Stimulated activated CD8-positive, alpha-beta memory T cell treated with anti-CD3 and anti-CD28 coated beads, Interleukin-15, amount 100 ng/mL, for 4 hours (primary cell): Measurements from ENCODE around the gene ZNF516.

ENCODE experiments used
- DNase-seq, 2 donors: peaks; one replicate each; pipeline ENCODE4 v3.0.0-alpha.2; 2020; ENCODE audit warnings: low read depth in 2 of 2

Gene ZNF516

DNA sequence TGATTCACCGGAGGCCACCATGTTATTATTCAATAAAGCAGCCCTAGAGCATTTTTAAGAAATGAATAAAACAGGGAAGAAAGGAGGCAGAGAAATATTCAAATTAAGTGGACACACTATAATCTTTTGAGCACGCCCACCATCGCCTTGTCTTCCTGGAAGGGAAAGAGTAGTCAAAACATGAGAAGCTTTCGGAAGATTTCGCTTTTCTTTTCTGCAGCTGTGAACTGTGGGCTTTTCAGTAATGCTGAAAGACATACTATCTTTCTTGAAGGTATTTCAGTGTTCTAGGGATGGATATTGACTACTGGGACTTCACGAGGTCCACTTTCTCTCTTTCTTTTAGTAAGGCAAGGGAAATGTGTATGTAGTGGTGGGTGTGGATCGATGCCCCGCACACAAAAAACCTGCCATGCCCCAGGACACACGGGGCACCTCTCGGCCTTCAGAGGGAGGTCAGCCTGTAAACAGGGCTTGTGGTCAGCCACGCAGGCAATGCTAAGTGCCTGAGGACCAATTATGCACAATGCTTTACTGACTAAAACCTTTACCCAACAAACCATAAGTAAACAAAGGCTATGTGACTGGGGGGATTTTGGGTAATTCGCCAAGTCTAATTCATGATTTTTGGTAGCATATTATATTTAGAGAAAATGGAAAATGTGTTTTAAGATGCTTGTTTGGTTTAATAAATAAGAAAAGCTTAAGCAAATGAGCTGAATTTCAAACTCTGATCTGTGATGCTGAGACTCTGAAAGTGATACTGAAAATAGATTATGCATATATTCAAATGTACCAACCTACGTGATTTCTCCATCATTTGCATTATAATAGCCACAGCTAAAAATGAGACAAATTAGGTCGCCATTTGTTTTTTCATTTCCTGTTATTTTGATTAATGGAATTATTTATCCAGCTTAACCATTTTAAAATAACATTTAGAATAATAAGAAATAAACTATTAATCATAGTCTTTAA, 130.5 kb downstream of the ZNF516 start:
- DNase-seq: no peak

DNA sequence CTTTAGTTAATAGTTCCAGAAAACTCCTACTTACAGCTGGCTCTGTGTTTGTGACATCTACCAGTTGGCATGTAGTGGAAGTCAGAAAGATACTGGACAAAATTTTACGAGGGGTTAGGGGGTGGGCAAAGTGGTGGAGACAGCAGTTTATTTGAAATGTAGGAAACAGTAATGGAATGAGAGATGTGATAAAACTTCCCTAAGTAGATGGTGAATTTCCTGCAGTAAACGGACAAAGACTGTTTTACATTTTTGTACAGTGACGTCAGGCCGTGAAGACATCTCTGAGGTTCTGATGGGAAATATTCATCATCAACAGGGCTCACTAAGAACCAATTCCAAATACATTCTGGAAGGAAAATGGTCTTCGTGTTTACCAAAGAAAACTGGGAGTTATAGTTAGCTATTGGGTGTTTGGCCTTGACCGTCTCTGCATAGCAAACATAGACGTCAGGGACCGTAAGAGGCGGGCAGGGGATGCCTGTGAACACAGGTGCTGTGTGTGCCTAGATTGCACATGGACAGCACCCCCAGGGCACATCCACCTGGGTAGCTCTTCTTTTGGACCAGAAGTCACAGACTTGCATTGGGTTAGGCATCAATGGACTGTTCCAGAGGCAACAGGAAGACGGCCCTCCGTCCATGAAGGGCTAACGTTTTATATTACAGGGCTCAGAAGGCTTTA, 131.5 kb downstream of the ZNF516 start:
- DNase-seq: no peak

DNA sequence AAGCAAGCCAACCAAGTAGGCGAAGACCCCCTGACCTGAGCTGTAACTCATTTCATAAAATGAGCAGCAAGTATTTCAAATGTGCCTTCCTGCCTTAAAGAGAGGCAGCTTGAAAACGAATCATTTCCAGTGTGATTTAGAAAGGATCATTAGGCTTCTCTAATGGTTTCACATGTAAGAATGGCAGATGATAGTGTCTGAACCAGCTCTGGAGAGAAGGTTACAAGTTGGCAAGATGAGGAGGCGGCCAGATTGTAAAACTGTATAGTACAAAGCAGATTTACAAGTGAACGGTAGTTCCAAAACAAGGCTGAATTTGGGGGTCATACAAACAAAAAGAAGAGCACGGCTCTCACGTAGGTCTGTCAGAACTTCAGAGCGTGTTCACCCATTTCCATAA, 132.4 kb downstream of the ZNF516 start:
- DNase-seq: no peak

DNA sequence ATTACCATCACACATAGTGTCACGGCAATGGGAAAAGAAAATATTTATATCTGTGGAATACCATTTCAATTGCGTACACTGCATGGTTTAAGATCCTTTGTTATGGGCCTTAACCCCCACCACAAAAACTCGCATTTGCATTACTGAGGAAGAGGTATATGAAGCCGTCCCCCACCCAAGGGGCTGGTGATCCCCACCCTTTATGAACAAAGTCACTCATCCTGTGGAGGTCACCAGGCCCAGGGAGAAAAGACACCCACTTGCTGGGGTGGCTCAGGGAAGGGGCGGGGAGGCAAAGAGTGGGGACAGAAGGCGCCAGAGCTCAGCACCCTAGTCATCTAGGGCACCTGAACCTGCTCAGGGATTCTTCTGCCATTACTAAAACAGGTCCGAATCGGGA, 133.8 kb downstream of the ZNF516 start:
- DNase-seq: no peak

DNA sequence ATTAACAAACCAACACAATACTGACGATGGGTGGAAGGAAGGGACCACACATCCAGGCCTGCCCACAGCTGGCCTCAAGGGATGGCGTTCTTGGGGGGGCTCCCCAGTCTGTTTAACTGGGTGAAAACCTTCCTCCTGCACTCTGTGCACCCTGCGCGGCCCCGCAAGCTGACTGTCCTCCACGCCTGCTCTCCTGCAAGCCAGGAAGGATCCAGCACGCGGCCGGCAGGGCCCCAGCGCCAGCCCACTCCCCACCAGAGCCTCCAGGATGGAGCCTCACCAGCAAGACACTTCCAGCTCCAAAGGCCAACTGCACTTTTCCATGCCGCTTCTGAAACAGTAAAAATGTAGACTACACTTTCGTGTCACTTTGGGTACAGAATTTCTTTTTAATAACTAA, 135.1 kb downstream of the ZNF516 start:
- no peak for DNase-seq

DNA sequence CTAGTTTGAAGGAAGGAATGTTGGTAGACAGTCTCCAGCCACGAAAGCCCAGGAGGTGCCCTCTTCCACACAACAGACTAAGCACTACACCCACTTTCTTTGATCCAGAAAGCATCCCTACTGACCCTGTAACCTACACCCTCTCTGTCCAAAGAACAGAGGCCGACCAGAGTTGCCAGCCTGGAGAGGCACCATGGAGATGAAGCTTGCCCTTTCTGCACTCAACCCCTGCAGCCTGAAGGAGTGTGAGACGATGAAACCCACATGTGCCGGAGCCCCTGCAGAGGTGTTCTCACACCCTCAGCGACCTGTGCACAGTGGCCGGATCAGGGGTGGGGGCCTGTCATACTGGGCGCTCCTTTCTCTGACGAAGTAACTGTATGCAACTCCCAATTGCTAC, 136.3 kb downstream of the ZNF516 start:
- DNase-seq: no peak

DNA sequence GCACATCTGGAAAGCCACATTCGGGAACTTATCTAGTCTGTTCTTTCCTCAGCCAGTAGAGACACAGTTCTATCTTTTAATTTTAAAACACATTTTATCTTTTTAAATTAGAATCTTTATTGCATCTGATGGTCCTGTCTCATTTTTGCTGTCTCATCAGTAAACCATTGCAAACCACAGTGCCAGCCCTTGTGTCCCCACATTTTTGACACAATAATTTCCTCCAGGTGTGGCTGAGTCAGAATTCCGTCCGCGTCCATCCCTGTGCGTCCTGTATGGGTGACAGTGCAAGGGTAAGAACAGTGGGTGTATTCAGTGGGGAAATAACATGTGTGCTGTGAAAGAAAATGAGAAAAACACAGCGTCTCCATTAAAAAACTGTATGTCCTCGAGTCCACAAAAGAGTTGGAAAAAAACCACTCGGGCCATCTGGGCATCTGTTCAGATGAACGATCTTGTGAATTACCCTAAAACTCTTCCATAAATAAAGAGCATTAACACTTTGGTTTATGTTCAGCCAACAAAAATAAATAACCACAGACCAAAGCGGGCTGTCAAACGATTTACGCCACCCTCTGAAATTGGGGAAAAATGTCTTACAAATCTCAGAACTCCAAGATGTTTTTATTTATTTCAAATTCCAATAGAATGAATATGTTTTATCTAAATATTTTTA, 137.3 kb downstream of the ZNF516 start:
- no peak for DNase-seq

DNA sequence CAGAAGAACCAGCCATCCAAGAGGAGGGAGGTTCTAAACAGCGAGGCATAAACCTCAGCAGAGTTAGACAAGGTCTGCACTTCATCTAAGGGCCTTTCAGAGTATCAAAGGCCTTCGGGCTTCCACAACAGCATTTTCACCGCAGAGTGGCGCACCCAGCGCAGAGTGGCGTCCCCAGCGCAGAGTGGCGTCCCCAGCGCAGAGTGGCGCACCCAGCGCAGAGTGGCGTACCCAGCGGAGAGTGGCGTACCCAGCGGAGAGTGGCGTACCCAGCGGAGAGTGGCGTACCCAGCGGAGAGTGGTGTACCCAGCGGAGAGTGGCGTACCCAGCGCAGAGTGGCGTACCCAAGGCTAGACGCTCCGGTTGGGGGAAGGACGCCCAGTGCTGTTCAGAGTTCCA, 137.9 kb downstream of the ZNF516 start:
- DNase-seq: no peak

DNA sequence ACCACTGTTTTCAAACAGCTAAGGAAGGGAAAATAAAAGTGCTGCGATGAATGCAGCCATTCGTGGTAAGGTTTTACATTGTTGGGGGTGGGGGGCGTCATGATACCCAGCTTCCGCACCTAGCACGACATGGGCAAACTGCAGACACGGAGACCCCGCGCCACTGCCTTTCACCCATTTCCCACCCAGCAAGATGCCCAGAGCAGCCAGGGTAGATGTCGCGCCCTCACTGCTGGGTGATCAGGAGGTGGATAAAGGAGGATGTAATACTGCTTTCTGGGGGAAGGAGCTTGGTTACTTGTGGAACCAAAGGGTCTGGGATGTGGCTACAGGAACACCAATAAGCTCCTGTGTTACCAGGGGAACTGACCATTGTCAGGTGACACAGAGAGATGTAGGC, 138.4 kb downstream of the ZNF516 start:
- no peak for DNase-seq

DNA sequence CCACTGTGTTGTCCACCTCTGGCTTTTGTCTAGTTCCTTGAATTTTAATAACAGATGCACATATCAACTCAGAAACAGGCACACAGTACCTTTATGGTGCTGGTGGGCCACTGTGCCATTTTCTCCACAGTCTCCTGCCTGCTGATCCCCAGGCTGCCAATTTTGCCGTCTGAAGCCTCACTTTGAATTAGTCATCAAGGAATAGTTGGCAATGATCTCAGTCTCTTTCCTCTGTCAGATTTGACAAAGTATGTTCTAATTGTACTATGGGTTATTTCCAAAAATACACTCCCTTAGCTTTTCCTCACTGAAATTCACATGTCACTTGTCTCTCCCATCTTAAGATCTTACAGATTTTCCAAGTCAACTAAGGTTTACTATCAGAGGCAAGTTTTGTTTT, 140.7 kb downstream of the ZNF516 start:
- no peak for DNase-seq

DNA sequence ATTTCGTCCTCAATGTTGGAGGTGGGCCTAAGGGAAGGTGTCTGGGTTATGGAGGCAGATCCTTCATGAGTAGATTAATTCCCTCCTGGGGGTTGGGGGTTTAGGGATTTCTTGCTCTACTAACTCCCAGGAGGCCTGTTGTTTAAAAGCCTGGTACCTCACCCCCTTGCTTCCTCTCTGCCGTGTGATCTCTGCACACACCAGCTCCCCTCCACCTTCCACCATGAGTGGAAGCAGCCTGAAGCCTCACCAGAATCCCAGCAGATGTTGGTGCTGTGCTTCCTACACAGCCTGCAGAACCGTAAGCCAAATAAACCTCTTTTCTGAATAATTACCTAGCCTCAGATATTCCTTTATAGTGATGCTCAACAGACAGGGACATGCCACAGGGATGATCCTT, 141.5 kb downstream of the ZNF516 start:
- DNase-seq: no peak

DNA sequence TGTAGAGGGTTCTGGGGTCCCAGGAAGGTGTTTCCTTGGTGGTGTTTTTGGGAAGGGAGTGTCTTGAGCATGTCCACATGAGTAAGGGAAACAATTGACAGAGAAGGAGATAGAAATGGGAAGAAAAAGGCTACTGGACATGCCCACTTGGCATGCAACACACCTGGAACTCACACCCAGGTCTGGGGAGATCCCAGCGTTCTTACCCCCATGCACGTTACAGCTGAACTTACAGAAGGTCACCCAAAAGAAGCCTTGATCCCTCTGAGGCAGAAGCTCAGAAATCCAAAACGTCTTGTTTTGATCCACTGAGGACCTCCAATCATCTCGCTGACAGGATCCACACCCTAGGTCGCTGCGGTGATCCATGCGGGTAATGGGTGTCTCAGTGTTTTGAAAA, 142.0 kb downstream of the ZNF516 start:
- DNase-seq: no peak

DNA sequence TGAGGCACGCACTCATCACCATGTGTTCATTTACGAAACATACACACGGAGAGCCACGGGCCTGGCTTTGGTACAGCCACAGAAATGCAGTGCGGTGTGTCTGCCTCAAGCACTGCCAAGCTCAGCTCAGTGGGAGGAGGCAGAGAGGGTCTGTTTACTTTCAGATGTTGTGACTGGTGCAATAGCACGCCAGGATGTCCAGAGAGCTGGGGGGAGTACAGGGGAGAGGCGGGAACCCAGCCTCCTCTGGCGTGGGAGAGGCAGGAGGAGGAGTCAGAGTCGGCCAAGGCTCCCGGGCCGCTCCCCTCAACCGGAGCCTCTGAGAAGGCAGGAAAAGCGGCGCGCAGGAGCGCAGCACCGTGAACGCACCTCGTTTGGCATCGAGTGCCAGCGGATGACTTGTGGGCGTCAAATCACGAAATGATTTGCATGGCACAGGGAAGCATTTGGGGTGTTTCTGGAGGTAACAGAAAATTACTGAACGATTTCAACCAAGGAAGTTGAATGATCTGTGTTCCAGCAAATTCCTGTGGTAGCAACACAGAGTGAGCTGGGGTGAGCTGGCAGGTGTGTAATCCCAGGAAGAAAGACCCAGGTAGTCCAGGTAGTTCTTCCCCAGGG, 143.0 kb downstream of the ZNF516 start:
- no peak for DNase-seq

DNA sequence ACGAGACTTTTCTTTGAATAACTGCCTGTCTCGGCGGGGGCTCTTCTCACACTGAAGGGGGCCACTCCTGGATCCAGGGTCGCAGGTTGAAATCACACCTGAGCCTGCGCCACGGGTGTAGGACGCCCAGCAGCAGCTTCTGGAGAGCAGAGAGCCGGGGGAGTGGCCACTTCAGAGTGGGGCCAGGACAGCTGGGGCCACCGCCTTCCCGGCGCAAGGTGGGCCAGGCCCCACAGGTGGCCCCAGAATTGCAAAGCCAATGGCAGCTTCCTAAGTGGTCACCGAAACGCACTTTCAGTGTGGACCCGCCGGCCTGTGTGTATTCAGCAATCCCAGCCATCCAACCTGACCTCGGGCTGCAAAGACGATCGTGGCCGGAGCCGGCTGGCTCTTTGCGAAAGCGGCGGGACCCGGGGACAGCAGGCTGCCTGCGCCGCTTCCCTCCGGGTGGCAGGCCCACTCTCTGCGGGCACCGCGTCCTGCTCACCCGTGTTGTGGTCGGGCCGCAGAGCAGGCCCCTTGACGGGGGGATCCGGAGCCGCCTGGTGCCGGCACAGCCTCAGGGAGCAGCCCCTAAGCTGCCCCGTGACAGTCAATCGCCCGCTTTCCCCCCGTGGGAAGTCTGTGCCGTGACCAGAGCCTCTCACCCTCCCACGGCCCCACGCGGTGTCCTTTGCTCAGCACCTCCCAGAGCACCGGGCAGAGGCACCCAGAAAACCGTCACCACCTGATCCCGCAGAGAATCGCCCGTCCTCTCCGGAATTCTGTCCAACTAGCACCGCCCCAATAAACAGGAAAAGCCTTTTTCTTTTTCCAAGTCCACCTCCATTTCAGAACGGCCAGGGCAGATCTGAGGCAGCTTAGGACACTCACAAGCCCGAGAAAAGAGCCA, 144.7 kb downstream of the ZNF516 start:
- DNase-seq: no peak

DNA sequence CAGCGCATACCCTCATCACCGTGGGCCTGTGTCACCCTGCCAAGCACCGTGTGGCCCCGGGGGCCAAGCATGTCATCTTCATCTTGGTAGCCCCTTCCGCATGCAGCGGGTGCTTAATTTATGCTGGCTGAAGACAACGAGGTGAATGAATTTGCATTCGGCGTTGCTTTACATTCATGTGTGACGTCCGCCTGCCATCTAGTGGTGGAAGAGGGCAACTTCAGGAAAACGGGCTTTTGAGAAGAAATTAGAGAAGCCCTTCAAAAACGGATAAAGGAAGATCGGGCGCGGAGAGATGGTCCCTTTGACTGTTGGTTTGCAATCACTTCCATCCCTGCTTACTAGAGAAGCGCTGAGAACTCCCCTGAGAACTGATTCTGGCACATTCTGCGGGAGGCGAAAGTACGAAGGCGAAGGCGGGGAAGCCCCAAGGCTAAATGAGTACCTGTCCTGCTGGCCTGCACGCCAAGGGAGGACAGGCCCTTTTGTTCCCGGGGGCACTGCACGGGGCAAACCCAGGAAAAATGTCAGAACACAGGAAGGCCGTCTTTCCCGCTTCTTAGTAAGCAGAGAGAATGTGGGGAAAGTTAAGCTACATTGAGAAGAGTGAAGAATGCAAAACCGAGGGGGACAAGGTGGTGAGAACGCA, 145.9 kb downstream of the ZNF516 start:
- DNase-seq: peak in 1 of 2 donors; percentile 27

DNA sequence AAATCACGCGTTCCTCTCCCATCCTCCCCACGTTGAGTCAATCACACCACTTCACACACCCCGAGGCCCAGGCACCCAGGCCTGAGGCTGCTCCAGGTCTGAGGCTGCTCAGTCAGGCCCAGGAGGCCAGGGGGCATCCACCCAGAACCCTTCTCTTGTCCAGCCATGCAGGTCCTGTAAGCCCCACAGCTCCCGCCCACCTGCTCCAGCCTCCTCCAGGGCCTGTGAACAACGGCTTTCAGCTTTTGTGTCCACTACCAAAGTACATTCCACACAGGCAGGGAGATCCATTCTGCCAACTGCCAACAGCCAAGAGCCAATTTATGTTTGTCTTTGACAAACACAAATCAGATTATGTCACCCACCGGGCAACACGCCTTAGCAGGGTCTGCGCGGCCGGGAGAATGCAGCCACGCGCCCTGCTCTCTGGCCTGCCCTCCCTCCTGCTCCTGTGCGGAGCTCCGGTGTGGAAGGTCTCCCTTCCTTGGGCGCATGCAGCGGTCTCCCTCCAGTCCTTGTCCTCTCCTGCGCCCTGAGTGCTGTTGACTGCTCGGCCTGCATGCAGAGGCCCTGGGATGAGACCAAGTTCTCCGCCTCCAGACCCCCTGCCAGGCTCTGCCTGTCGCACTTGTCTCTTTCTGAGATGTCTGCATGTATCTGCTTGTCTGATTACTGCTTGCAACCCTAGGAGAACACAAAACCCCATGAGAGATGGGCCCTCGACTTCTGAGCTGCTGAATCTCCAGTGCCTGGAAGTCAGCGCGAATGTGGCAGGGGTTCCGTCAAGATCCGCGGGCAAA, 146.6 kb downstream of the ZNF516 start:
- no peak for DNase-seq

DNA sequence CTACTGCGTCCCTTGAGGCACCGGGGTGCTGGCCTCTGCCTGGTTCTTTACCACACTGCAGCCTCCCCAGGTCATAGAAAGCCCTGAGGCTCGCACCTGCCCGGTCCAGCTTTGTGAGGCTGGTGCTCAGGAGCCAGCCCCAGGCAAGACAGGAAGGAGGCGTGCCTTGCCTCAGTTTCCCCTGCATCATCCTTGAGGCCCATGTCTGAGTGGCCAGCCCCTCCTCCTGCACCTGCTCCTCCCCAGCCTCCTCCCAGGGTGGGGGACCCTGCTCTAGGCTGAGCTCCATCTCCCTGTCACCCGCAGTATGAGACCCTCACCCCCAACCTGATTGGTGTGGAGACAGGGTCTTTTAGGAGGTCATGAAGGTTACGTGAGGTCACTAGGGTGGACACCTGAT, 147.7 kb downstream of the ZNF516 start:
- no peak for DNase-seq

DNA sequence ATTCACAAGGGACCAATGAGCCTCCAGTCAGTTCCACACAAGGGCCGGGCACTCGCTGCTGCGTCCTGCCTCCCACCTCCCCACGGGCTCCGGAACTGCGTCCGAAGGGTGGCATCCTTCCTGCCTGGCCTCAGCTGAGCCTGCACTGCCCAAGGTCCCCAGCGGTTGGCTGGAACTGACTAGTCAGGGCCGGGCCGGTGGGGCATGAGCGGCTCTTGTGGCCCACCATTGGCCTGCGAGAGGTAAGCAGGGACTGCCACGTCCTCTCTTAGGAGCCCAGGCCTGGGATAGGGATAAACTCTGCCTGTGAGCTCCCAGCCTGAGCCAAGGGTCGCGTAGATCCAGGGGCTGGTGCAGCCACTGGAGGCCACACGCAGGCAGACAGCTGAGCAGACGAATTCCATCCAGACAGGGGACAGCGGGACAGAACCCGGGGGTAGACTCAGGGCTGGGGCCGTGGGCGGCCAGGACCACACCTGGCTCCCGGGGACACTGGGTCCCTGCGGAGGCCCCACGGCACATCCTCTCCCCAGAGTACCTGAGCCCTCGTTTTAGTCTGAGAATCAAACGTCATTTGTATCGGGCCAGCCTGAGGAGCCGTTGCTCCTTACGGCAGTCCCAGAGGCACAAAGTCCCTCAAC, 148.4 kb downstream of the ZNF516 start:
- DNase-seq: no peak

DNA sequence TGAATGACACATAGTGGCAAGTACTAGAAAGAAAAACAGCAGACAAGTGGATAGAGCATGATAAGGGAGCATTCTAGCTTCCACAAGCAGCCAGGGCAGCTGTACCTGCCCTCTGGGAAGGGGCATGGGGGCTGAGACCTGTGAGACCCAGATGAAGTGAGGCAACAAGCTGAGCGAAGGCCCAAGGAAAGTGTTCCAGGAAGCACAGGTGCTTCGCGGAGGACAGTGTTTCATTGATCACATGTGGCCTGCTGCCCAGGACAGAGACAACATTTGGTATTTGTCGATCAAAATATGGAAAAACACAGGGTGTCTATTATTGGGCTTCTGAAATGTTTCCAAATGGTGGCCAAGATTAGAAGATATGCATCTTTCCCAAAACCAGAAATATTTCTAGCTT, 149.1 kb downstream of the ZNF516 start:
- DNase-seq: no peak
